Measurements from ENCODE around the gene ADH4. TPM values are rescaled to one million over a fixed set of nuclear protein-coding genes. Genes with fewer than 3 reads are reported as not detected.

The ADH4 gene
- total and polyA plus RNA-seq, 3 donors from 2014 or later: 0.86 TPM; not detected in 2

DNA sequence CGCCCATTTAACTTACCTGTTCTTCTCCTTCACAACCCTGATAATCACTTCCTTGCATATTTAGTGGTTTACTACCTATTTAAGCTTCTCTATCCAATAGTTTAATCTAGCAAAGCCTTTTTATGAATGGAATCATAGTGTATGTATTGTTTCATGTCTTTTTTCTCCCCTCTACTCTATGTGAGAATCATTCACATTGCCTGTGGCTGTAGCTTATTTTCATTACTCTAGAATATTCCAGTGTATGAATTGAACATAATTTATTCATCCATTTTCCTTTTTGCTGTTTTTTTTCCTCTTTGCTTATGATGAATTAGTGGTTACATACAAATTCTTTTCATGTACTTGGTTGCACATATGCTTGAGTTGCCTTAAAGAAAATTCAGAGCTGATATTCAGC lies 490 bp upstream of the ADH4 start:
- Histone ChIP-seq H3K27me3 (no peaks in the 10 kb centered on the region), H3K4me3 (no peak overlapping the region), H3K4me1 (no peaks in the 10 kb centered on the region), H3K27ac (no peak overlapping the region), H3K9me3 (no peaks in the 10 kb centered on the region), H3K36me3 (ENCODE audit: low read depth, missing control alignments) (no peaks in the 10 kb centered on the region)
- intact Hi-C loops (cut with DNase I; ENCODE audit: low total_unique reads): no loop called here
- TF ChIP-seq, protein P1, sequence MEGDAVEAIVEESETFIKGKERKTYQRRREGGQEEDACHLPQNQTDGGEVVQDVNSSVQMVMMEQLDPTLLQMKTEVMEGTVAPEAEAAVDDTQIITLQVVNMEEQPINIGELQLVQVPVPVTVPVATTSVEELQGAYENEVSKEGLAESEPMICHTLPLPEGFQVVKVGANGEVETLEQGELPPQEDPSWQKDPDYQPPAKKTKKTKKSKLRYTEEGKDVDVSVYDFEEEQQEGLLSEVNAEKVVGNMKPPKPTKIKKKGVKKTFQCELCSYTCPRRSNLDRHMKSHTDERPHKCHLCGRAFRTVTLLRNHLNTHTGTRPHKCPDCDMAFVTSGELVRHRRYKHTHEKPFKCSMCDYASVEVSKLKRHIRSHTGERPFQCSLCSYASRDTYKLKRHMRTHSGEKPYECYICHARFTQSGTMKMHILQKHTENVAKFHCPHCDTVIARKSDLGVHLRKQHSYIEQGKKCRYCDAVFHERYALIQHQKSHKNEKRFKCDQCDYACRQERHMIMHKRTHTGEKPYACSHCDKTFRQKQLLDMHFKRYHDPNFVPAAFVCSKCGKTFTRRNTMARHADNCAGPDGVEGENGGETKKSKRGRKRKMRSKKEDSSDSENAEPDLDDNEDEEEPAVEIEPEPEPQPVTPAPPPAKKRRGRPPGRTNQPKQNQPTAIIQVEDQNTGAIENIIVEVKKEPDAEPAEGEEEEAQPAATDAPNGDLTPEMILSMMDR (IDR thresholded peaks at IDR 0.05): no peak
- no peak for TF ChIP-seq POLR2A (IDR thresholded peaks at IDR 0.05)
- no peak for DNase-seq
- WGBS, 2 donors: 90 to 95% methylated on average over 1 of the region's 1 CpG

DNA sequence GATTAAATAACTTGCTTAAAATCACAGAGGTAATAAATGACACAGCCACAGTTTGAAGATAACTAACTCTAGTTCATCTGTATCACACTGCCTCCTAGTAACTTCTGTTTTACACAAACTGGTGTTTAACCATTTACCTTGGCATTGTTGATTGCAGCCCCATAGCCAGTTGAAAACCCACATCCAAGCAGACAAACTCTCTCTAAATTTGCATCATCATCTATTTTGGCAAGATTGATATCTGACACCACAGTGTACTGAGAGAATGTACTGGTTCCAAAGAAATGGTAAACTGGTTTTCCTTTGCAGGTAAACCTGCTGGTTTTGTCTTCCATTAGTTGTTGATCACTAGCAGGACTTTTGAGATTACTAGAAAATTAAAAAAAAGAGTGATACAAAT lies 7.8 kb downstream of the ADH4 start:
- no peaks in the 10 kb centered on the region for H3K36me3 ChIP-seq (ENCODE audit: low read depth, missing control alignments)
- no peaks in the 10 kb centered on the region for H3K4me1 ChIP-seq
- DNase-seq: no peak
- no peak overlapping the region for H3K27ac ChIP-seq
- intact Hi-C loops (cut with DNase I; ENCODE audit: low total_unique reads): no loop called here
- H3K9me3 ChIP-seq: no peaks in the 10 kb centered on the region
- TF ChIP-seq, protein P1 (IDR thresholded peaks at IDR 0.05): no peak
- no peak for TF ChIP-seq POLR2A (IDR thresholded peaks at IDR 0.05)
- H3K4me3 ChIP-seq: no peak overlapping the region
- no peaks in the 10 kb centered on the region for H3K27me3 ChIP-seq

DNA sequence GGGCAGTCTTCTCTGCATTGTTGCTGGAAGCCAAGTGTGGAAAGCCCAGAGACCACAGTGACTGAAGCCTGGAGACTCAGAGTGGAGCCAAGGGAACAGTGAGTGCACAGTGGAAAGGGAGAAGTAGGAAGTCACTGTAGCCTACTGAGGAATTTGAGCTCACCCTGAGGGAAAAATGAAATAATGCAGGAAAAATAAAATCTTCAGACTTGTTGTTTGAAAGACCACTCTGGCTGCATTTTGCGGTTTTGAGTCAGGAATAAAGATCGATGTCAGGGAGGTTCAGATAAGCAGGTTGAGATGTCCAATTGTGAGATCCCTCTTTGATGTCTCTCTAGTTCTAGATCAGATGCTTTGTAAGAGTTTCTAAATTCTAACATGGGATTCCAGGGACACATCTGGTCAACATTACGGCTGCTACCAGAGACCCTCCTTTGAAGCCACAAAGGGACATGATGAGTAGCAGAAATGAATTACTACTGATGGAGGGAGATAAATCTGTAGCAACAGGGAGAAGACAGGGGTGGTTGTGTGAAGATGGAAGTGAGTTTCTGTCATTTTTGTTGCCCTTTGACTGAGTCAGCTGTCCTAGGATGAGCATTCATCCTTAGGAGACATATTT lies 8.4 kb downstream of the ADH4 start:
- no peaks in the 10 kb centered on the region for H3K9me3 ChIP-seq
- WGBS, 2 donors: 60 to 77% methylated on average over 3 of the region's 3 CpGs
- no peaks in the 10 kb centered on the region for H3K4me1 ChIP-seq
- H3K27ac ChIP-seq: no peak overlapping the region
- no peak overlapping the region for H3K4me3 ChIP-seq
- no peaks in the 10 kb centered on the region for H3K27me3 ChIP-seq
- intact Hi-C loops (cut with DNase I; ENCODE audit: low total_unique reads): no loop called here
- no peaks in the 10 kb centered on the region for H3K36me3 ChIP-seq (ENCODE audit: low read depth, missing control alignments)
- TF ChIP-seq, protein P1 (IDR thresholded peaks at IDR 0.05): no peak
- TF ChIP-seq POLR2A (IDR thresholded peaks at IDR 0.05): no peak
- DNase-seq: no peak

DNA sequence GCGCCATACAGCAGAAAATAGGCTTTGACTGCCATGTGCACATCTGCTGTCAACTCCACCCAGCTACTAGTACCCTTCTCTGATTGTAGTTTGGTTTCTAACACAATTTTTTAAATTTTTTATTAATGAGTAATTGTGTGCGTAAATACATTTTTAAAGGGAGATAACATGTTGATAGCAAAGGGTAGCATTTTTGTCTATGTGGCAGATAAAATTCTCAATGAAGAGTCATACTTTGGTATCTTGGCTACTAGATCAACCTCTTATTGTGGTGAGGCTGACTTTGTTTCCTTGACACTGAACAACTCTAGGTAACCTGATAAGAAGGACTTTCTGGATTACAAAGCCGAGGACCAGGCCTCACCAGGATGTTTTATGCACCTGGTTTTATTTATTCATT lies 9.5 kb downstream of the ADH4 start:
- Histone ChIP-seq H3K4me1 (no peaks in the 10 kb centered on the region), H3K27me3 (no peaks in the 10 kb centered on the region), H3K9me3 (no peaks in the 10 kb centered on the region), H3K4me3 (no peak overlapping the region), H3K36me3 (ENCODE audit: low read depth, missing control alignments) (no peaks in the 10 kb centered on the region), H3K27ac (no peak overlapping the region)
- no peak for TF ChIP-seq POLR2A (IDR thresholded peaks at IDR 0.05)
- TF ChIP-seq, protein P1 (IDR thresholded peaks at IDR 0.05): no peak
- no peak for DNase-seq
- intact Hi-C loops (cut with DNase I; ENCODE audit: low total_unique reads): no loop called here
- 93 to 94% methylated on average over 3 of the region's 3 CpGs for WGBS, 2 donors

DNA sequence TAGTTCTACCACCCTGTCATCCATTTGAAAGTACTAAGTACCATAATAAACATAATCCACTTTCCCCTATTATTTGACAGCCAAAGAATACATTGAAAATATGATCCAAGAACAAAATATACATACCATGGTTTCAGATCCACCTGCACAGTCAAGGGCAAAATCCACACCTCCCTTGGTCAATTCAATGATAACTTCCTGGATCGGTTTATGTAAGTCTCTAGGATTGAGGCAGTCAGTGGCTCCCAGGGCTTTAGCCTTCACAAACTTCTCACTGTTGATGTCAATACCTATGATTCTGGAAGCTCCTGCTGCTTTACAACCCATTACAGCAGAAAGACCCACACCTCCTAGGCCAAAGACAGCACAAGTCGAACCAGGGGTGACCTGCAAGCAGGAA lies 12.7 kb downstream of the ADH4 start:
- Histone ChIP-seq H3K27ac (no peak overlapping the region), H3K36me3 (ENCODE audit: low read depth, missing control alignments) (no peaks in the 10 kb centered on the region), H3K4me1 (no peaks in the 10 kb centered on the region), H3K9me3 (no peaks in the 10 kb centered on the region), H3K27me3 (no peaks in the 10 kb centered on the region), H3K4me3 (no peak overlapping the region)
- 48 to 75% methylated on average over 2 of the region's 2 CpGs for WGBS, 2 donors
- DNase-seq: no peak
- intact Hi-C loops (cut with DNase I; ENCODE audit: low total_unique reads): no loop called here
- TF ChIP-seq, protein P1 (IDR thresholded peaks at IDR 0.05): no peak
- TF ChIP-seq POLR2A (IDR thresholded peaks at IDR 0.05): no peak

All from testis (tissue), 3 donors.